ENCODE results near the gene MTMR11.

Gene MTMR11

GRCh38 chr1:149916898-149917252, 19.8 kb downstream of the MTMR11 start:
- ATAC-seq = no peak; the same call in 2 of the 3 replicates
- TF ChIP-seq ZNF70 (CRISPR knock-in tag; IDR thresholded peaks at IDR 0.05) = no peak
- no peak for TF ChIP-seq RARB (CRISPR knock-in tag; IDR thresholded peaks at IDR 0.05)
- TF ChIP-seq ZFP3 (CRISPR knock-in tag; IDR thresholded peaks at IDR 0.05) = no peak
- no peak for TF ChIP-seq POU6F1 (CRISPR knock-in tag; IDR thresholded peaks at IDR 0.05; ENCODE audit: borderline replicate concordance, low read depth)
- TF ChIP-seq ZNF8 (CRISPR knock-in tag; IDR thresholded peaks at IDR 0.05) = no peak
- no peak for TF ChIP-seq OSR1 (CRISPR knock-in tag; IDR thresholded peaks at IDR 0.05)
- TF ChIP-seq ARNTL (CRISPR knock-in tag; IDR thresholded peaks at IDR 0.05; ENCODE audit: borderline replicate concordance, low read depth) = no peak

GRCh38 chr1:149916193-149916897, 20.3 kb downstream of the MTMR11 start:
- no peak for ATAC-seq
- TF ChIP-seq SNAI2 (CRISPR knock-in tag; IDR thresholded peaks at IDR 0.05) (no peak), ZNF8 (CRISPR knock-in tag; IDR thresholded peaks at IDR 0.05) (no peak), PATZ1 (CRISPR knock-in tag; IDR thresholded peaks at IDR 0.05; ENCODE audit: borderline replicate concordance) (no peak), ZC3H10 (CRISPR knock-in tag; IDR thresholded peaks at IDR 0.05) (no peak), PPARA (CRISPR knock-in tag; IDR thresholded peaks at IDR 0.05; ENCODE audit: borderline replicate concordance) (no peak), POU6F1 (CRISPR knock-in tag; IDR thresholded peaks at IDR 0.05; ENCODE audit: borderline replicate concordance, low read depth) (no peak), CSDC2 (CRISPR knock-in tag; IDR thresholded peaks at IDR 0.05) (no peak), BACH2 (CRISPR knock-in tag; IDR thresholded peaks at IDR 0.05; ENCODE audit: borderline replicate concordance) (no peak), ESRRG (CRISPR knock-in tag; IDR thresholded peaks at IDR 0.05) (no peak), ZFP30 (CRISPR knock-in tag; IDR thresholded peaks at IDR 0.05) (no peak), TCF4 (CRISPR knock-in tag; IDR thresholded peaks at IDR 0.05; ENCODE audit: borderline replicate concordance) (no peak), CSRNP3 (CRISPR knock-in tag; IDR thresholded peaks at IDR 0.05) (no peak)

GRCh38 chr1:149915429-149916192, 21.1 kb downstream of the MTMR11 start:
- no peak for ATAC-seq
- TF ChIP-seq TOX (CRISPR knock-in tag; IDR thresholded peaks at IDR 0.05; ENCODE audit: borderline replicate concordance) (no peak), ZNF70 (CRISPR knock-in tag; IDR thresholded peaks at IDR 0.05) (no peak), TCF4 (CRISPR knock-in tag; IDR thresholded peaks at IDR 0.05; ENCODE audit: borderline replicate concordance) (no peak), PPARA (CRISPR knock-in tag; IDR thresholded peaks at IDR 0.05; ENCODE audit: borderline replicate concordance) (no peak), BACH2 (CRISPR knock-in tag; IDR thresholded peaks at IDR 0.05; ENCODE audit: borderline replicate concordance) (no peak), ESRRG (CRISPR knock-in tag; IDR thresholded peaks at IDR 0.05) (no peak), ZNF565 (CRISPR knock-in tag; conservative IDR thresholded peaks at IDR 0.05; ENCODE audit: low read depth) (no peak), POU6F1 (CRISPR knock-in tag; IDR thresholded peaks at IDR 0.05; ENCODE audit: borderline replicate concordance, low read depth) (no peak), RARB (CRISPR knock-in tag; IDR thresholded peaks at IDR 0.05) (no peak), ZFP30 (CRISPR knock-in tag; IDR thresholded peaks at IDR 0.05) (no peak), SNAI2 (CRISPR knock-in tag; IDR thresholded peaks at IDR 0.05) (no peak), CSDC2 (CRISPR knock-in tag; IDR thresholded peaks at IDR 0.05) (no peak), GLIS3 (CRISPR knock-in tag; IDR thresholded peaks at IDR 0.05) (no peak), ARNTL (CRISPR knock-in tag; IDR thresholded peaks at IDR 0.05; ENCODE audit: borderline replicate concordance, low read depth) (no peak), CREB5 (CRISPR knock-in tag; IDR thresholded peaks at IDR 0.05; ENCODE audit: low read depth) (no peak), ZC3H10 (CRISPR knock-in tag; IDR thresholded peaks at IDR 0.05) (no peak), OSR1 (CRISPR knock-in tag; IDR thresholded peaks at IDR 0.05) (no peak), TSHZ2 (CRISPR knock-in tag; IDR thresholded peaks at IDR 0.05) (no peak)
